Rectal smooth muscle tissue (tissue), 1 donor: ENCODE data around the gene PPP4R3C.

Experiments used
- H3K27ac ChIP-seq: one replicate; pipeline ENCODE4 v1.7.0; 2013; ENCODE audit warnings: low read depth, low read length, inconsistent platforms
- H3K27me3 ChIP-seq: one replicate; pipeline ENCODE4 v1.7.0; 2013; ENCODE audit warnings: low read length; ENCODE audit not compliant: control insufficient read depth, insufficient read depth
- H3K36me3 ChIP-seq: one replicate; pipeline ENCODE4 v1.7.0; 2013; ENCODE audit warnings: low read length; ENCODE audit not compliant: control insufficient read depth, insufficient read depth
- H3K4me1 ChIP-seq: one replicate; pipeline ENCODE4 v1.7.0; 2013; ENCODE audit warnings: low read length; ENCODE audit not compliant: control insufficient read depth, insufficient read depth
- H3K4me3 ChIP-seq: one replicate; pipeline ENCODE4 v1.7.0; 2013; ENCODE audit warnings: low read length
- H3K9ac ChIP-seq: one replicate; pipeline ENCODE4 v1.7.0; 2013; ENCODE audit warnings: low read length

PPP4R3C gene

DNA sequence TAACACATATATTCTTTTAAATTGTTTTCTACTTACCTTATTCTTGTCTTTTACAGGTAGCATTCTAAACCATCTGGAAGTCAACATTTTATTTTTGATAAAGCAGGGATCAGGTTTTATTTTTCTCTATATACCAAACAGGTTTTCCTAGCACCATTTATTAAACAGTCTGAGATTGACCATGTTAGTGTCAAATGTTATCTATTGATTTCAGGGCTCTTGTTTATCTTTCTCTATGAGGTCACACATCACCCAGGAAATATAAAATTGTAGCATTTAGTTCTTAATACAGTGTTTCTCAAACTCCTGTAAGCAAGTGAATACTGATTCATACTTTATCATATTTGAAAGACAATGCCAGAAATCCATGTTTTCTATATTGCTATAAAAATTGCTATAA lies 28.1 kb downstream of the PPP4R3C start:
- H3K9ac ChIP-seq: no peak overlapping the region
- no peaks in the 10 kb centered on the region for H3K4me1 ChIP-seq
- H3K27ac ChIP-seq: no peak overlapping the region
- H3K27me3 ChIP-seq: no peaks in the 10 kb centered on the region
- no peaks in the 10 kb centered on the region for H3K36me3 ChIP-seq
- H3K4me3 ChIP-seq: no peak overlapping the region
